Colonic mucosa (tissue), 4 donors: Measurements from ENCODE around the gene ASTN1. TPM values are rescaled to one million over a fixed set of nuclear protein-coding genes. Genes with fewer than 3 reads are reported as not detected.
A peak's percentile ranks its signal among the peaks of the same experiment; 100 is the strongest.

ENCODE experiments used
- DNase-seq: peaks from one replicate; pipeline ENCODE4 v3.0.0-alpha.2; 2020
- H3K27ac ChIP-seq: fragments of 200-600 bp; one replicate; pipeline ENCODE4 v1.8.0; 2021
- H3K27me3 ChIP-seq: fragments of 200-600 bp; one replicate; pipeline ENCODE4 v1.8.0; 2021
- H3K36me3 ChIP-seq: fragments of 200-600 bp; one replicate; pipeline ENCODE4 v1.8.0; 2021
- H3K4me1 ChIP-seq: fragments of 200-600 bp; one replicate; pipeline ENCODE4 v1.8.0; 2021; ENCODE audit warnings: mild to moderate bottlenecking
- H3K4me3 ChIP-seq: fragments of 200-600 bp; one replicate; pipeline ENCODE4 v1.8.0; 2021
- H3K9ac ChIP-seq, 2 donors: one replicate each; pipeline ENCODE4 v1.7.0; 2013; ENCODE audit warnings: control low read depth in 2 of 2, low read depth in 2 of 2, low read length in 2 of 2
- H3K9me3 ChIP-seq: fragments of 200-600 bp; one replicate; pipeline ENCODE4 v1.8.0; 2021
- intact Hi-C: fragments of 100-400 bp; cut with DNase I; formaldehyde crosslinking; loops from one replicate; pipeline ENCODE4 v1.14.1; 2022
- total RNA-seq, 2 donors: library from RNA; stranded (reverse); fragmentation: NEBNext Ultra II Directional in 1 of 2; extraction: Animal tissue kit (Norgen Biotek cat#: 25700) in 1 of 2; gene quantifications; one replicate each; pipeline ENCODE4 v1.2.1, GENCODE V29; 2021
- TF ChIP-seq, protein P1 (sequence below): fragments of 200-600 bp; IDR thresholded peaks from one replicate; pipeline ENCODE4 v1.8.0; 2022; ENCODE audit warnings: antibody characterized with exemption, mild to moderate bottlenecking
- donor health status: healthy.
- donor health status: DM: no; HTN: no; CAD: no.
- donor health status: DM: no; HTN: no; CAD: no.

ASTN1 gene
- total RNA-seq, 2 donors from 2014 or later = 0.15 to 0.42 TPM

- H3K27me3 ChIP-seq = no peaks in the 10 kb centered on the region
- intact Hi-C loops = no loop called here
Measured at GRCh38 chr1:176957603-176958002, 206.9 kb downstream of the ASTN1 start.

GRCh38 chr1:176954242-176954641 is 210.3 kb downstream of the ASTN1 start:
- Histone ChIP-seq H3K36me3 (no peaks in the 10 kb centered on the region), H3K9ac (no peak overlapping the region), H3K9me3 (no peaks in the 10 kb centered on the region), H3K4me3 (no peak overlapping the region), H3K4me1 (no peaks in the 10 kb centered on the region), H3K27me3 (no peaks in the 10 kb centered on the region), H3K27ac (no peak overlapping the region)
- intact Hi-C loops = no loop called here
- TF ChIP-seq, protein P1, sequence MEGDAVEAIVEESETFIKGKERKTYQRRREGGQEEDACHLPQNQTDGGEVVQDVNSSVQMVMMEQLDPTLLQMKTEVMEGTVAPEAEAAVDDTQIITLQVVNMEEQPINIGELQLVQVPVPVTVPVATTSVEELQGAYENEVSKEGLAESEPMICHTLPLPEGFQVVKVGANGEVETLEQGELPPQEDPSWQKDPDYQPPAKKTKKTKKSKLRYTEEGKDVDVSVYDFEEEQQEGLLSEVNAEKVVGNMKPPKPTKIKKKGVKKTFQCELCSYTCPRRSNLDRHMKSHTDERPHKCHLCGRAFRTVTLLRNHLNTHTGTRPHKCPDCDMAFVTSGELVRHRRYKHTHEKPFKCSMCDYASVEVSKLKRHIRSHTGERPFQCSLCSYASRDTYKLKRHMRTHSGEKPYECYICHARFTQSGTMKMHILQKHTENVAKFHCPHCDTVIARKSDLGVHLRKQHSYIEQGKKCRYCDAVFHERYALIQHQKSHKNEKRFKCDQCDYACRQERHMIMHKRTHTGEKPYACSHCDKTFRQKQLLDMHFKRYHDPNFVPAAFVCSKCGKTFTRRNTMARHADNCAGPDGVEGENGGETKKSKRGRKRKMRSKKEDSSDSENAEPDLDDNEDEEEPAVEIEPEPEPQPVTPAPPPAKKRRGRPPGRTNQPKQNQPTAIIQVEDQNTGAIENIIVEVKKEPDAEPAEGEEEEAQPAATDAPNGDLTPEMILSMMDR = no peak
- no peak for DNase-seq

More at GRCh38 chr1:176957603-176958002, 206.9 kb downstream of the ASTN1 start:
- no peak overlapping the region for H3K4me3 ChIP-seq
- TF ChIP-seq, protein P1 = no peak
- no peak overlapping the region for H3K9ac ChIP-seq
- H3K9me3 ChIP-seq = no peaks in the 10 kb centered on the region
- no peak for DNase-seq
- no peaks in the 10 kb centered on the region for H3K36me3 ChIP-seq
- no peak overlapping the region for H3K27ac ChIP-seq
- H3K4me1 ChIP-seq = no peaks in the 10 kb centered on the region

DNA sequence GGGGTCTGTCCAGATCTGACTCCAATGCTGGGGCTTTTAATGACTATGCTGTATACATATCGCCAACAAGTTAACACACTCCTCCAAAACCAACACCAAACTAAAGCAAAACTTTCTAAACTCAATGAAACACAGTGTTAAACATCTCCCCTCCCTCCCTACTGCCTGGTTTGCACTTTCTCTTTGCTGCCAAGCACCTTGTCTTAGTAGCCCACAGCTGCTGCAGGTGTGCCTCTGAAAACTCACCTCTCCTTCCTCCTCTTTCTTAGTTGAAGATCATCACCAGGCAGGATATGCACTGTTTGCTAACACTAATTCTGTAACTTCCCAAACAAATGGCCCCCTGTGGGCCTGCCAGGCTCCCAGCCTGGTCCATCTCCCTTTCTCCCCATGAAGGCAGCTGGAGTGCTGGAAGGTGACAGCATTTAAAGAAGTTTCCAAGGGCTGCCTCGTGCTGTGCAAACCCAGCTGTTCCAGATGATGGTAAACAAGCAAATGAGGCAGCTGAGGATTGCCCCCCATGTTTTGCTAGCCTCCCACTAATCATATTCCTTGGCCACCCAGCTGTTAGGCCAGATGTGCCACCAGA is 213.7 kb downstream of the ASTN1 start:
- intact Hi-C loops = no loop called here
- Histone ChIP-seq H3K9me3 (no peaks in the 10 kb centered on the region), H3K4me1 (no peaks in the 10 kb centered on the region), H3K9ac (no peak overlapping the region), H3K4me3 (no peak overlapping the region), H3K36me3 (no peaks in the 10 kb centered on the region), H3K27ac (no peak overlapping the region), H3K27me3 (no peaks in the 10 kb centered on the region)
- TF ChIP-seq, protein P1 = no peak
- no peak for DNase-seq

- Histone ChIP-seq H3K9me3 (no peaks in the 10 kb centered on the region), H3K36me3 (no peaks in the 10 kb centered on the region), H3K27ac (no peak overlapping the region), H3K4me1 (no peaks in the 10 kb centered on the region), H3K9ac (no peak overlapping the region), H3K4me3 (no peak overlapping the region), H3K27me3 (no peaks in the 10 kb centered on the region)
- TF ChIP-seq, protein P1 = peak; percentile 32
- peak; percentile 39 for DNase-seq
- intact Hi-C loops = no loop called here
Measured at GRCh38 chr1:176949033-176949662, 215.4 kb downstream of the ASTN1 start.

DNA sequence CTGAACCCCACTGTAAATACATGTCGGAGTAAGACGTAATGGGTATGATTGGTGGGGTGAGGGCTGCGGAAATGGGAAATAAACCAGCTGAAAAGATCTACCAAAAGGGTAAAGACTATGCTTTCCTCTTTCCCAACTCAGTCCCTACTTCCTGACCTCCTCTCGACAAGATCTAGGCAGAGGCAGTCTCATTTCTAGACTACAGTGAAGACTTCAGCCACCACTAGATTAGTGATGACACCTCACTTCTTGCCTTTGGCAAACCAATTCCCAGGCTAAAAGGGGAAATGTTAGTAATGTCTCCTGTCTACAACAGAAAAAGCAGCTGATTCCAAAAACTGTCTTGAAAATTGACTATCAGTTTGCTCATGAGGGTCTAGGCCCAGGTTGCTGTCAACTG is 219.9 kb downstream of the ASTN1 start:
- TF ChIP-seq, protein P1 = no peak
- Histone ChIP-seq H3K9ac (no peak overlapping the region), H3K9me3 (no peaks in the 10 kb centered on the region), H3K4me1 (no peaks in the 10 kb centered on the region), H3K27me3 (no peaks in the 10 kb centered on the region), H3K27ac (no peak overlapping the region), H3K4me3 (no peak overlapping the region), H3K36me3 (no peaks in the 10 kb centered on the region)
- intact Hi-C loops = no loop called here
- DNase-seq = no peak
